ENCODE measurements around the gene AMPD1. TPM values are rescaled to one million over a fixed set of nuclear protein-coding genes. Genes with fewer than 3 reads are reported as not detected.

AMPD1 gene
- total RNA-seq: 8.2 TPM

DNA sequence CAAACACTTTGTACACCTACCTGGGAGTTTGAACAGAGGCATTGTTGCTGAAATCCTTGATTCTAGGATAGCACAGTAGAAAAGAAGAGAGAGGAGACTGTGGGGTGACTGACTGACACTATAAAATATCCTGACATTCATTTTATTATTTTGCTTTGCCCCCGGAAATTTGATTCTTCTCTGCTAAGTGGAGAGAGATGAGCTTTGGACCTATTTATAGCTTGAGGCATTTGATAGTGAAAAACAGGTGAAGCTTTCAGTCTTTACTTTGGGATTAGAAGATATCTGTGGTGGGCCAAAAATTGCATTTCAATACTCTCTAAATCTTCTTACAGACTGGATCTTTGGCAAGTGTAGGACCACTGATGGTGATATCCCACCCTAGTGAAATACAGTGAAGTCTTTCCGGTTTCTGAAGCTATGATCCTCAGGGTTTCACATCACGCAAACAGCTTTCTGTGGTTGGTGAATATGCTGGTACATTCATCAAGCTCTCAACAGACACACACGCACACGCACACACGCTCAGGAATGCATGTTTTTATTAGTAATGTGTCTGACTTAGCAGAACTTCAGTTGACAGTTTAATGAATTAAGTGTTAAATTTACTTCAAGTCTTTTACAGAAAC is at the start of gene AMPD1:
Gene AMPD1 (minus strand): TSS at position 117 of the 629 bp plus-strand sequence. CDS start 75 bp downstream, at position 42.
- no peak for DNase-seq

DNA sequence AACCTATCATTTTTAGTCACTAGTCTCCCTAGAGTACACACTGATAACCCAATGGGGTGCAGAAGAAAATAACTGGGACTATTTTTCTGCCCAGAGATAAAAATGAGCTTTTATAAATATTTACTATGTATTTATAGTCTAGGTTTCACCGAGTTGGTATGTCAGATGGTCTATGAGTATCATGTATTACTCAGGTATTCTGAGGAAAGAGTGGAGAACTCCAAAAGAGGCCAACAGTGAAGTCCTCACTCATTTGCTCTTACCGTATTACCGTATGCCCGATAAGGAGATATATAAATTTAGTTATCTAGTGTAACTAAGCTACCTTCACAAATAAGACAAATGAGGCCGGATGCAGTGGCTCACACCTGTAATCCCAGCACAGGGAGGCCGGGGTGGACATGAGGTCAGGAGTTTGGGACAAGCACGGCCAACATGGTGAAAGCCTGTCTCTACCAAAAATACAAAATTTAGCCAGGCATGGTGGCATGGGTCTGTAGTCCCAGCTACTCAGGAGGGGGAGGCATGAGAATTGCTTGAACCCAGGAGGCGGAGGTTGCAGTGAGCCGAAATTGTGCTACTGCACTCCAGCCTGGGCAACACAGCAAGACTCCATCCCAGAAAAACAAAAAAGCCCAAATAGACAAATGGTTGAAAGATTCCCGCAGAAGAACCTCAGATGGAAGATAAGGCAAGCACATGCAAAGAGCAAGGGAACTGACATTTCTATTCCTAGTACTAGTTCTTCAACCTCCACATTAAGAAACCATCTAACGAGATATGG is 46.8 kb upstream of the AMPD1 start:
- no peak for DNase-seq

DNA sequence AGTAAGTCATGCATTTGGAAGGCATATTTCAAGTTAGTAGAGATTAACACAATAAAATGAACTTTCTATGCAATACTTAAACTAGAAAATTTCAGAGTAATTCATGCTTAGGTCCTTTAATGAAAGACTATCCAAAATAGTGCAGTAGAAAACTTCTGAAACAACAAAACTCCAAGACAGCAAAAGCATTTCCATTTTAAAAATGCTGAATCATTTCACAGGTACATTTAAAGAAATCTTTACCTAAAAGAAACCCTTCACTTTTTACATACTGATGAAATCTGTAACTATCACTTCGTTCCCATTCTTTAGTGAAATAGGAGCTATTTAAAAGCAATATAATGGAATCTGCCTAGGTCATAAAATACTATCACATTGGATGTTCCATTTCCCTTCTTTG is 45.0 kb upstream of the AMPD1 start:
- no peak for DNase-seq

DNA sequence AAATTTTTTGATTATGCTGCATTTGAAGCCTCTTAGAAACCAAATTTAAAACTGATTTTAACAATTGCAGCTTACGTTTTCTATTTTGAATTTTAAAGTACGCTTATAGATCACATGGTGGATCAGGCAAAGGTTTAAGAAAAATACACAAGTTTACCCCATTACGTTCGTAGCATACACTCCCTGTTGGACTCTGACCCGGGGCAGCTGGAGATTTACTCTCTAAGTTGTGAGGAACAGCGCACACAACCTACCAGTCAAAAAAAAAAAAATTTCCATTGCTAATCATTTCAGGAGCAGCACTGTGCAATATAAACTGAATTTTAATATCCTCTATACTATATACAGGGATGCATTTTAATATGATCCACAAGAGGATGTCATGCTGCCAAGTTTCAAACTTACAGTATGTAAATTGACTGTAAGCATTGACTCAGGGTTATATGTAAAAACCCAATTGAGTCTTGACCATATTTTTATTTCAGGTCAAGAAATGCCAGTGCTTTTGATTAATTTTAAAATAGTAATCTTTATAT is 42.0 kb upstream of the AMPD1 start:
- no peak for DNase-seq

GRCh38 chr1:114735479-114735878 is 40.1 kb upstream of the AMPD1 start:
- DNase-seq: no peak

DNA sequence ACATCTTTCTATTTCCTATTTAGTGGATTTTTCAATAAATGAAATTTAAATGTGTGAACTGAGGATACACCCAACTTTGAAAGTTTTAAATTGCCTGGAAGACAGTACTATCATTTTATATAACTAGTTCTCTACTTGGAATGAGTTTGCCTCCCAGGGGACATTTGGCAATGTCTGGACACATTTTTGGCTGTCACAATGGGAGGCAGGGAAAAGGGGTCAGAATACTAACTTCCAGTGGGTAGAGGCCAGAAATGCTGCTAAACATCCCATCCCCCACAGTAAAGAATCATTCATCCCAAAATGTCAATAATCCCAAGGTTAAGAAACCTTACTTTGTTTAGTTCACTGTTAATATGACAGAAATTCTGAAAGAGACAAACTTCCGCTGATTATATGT is 34.4 kb upstream of the AMPD1 start:
- DNase-seq: no peak

DNA sequence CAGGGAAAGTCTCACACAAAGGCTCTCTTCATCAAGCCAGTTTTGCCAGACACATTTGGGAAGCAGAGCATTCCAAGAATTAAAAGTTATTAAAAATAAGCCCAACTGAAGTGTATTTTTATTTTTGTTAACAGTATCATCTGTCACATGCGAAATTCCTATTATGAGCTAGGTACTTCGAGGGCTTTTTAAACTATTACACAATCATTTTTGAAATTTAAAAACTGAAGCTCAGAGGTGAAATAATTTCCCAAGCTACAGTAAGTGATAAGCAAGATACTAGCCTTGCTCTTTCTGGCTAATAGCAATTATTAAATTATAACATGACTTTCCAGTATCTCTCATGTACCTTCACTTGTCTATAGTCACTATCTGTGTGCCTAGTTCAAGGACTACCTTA is 33.2 kb upstream of the AMPD1 start:
- DNase-seq: no peak

GRCh38 chr1:114725230-114725629 is 29.9 kb upstream of the AMPD1 start:
- no peak for DNase-seq

GRCh38 chr1:114723915-114724314 is 28.6 kb upstream of the AMPD1 start:
- DNase-seq: no peak

DNA sequence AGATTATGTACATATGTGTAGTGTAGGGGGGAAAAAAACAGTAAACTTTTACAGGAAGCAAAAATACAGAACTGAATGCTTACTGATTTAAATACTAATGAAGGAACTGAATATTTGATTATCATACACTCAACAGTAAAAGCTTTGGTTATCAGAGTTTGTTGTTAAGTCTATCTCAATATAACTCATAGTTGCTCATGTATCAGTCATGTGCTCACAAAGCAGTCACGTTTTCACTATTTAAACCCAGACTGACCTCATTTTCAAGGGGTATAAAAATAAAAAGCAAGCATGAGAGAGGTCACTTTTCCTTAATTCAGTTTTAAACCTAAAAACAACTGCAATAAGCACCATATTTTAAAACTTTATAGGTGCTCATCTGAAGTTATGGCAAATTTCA is 28.1 kb upstream of the AMPD1 start:
- no peak for DNase-seq

- DNase-seq: no peak
Measured at GRCh38 chr1:114720492-114720891, 25.1 kb upstream of the AMPD1 start.

- no peak for DNase-seq
Measured at GRCh38 chr1:114719424-114719787, 24.1 kb upstream of the AMPD1 start.

- DNase-seq: no peak
Measured at GRCh38 chr1:114718661-114719423, 23.5 kb upstream of the AMPD1 start.

DNA sequence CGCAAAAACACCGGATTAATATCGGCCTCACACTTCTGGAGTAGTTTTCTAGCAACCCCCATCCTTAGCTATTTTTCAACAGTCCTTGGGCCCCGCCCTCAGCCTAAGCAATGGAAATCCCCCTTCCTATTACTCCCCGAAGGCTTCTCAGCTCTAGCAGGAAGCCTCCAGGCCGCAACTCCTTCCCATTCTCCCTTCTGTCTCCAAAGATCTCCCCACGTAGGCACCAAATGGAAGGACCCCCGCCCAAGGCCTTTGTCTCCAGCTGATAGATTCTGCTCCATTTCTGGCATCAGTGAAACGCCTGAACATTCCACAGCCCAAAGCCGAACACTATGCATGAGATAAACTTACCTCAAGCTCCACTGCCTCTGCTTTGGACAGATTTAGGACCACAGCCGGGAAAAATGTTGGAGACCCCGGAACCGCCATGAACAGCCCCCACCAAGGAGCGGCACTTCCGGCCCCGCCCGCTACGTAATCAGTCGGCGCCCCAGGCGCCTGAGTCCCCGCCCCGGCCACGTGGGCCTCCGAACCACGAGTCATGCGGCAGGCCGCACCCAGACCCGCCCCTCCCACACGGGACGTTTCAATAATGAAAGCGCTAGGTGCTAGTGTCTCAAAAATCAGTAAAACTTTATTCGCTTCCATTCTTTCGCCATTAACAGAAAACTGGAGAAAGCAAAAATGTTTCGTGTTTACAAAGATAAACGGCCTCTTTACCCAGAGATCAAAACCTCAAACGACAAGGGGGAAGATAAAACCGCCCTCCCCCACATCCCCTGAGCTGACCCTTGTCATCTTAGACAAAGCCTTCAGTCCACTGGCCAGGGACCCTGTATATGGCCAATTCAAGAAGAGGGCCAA is 21.2 kb upstream of the AMPD1 start, which contains the start of gene NRAS:
Gene NRAS (minus strand): TSS at position 468 of the 867 bp plus-strand sequence. CDS start 611 bp downstream, outside the sequence.
- peak; percentile 87 for DNase-seq

GRCh38 chr1:114715952-114716303 is 20.6 kb upstream of the AMPD1 start:
- no peak for DNase-seq

DNA sequence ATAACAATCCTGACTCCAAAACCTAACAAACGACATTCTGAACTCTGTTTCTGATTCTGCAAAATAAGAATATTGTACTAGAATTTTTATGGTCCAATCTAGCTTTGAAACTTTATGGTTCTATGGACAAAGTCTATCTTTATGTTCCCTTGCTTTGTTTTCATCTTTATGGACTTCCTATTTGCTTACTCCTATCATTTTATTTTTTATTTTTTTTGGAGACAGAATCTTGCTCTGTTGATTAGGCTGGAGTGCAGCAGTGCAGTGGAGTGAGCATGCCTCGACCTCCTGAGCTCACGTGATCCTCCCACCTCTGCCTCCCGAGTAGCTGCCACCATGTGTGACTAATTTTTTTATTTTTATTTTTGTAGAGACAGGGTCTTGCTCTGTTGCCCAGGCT is 17.6 kb upstream of the AMPD1 start:
- DNase-seq: no peak

- no peak for DNase-seq
Measured at GRCh38 chr1:114710360-114710759, 15.0 kb upstream of the AMPD1 start.

DNA sequence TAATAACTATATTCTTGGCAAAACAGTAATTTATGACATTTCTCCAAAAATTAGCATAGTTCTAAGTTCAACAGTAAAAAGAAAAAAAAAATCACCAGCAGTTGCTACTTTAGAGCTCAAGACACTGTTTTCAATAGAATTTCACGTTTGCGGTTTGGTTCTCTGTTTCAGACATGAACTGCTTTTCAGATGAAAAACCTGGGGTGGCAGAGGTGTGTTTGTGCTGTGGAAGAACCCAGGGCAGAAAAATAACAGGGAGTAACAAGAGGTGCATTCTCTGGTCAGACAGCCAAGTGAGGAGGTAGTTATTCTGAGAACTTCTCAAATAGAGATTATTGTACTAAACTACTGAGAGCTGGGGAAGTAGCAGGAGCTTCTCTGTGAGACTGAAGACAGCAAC is 12.3 kb upstream of the AMPD1 start:
- DNase-seq: no peak

- DNase-seq: no peak
Measured at GRCh38 chr1:114703242-114703641, 7.9 kb upstream of the AMPD1 start.

GRCh38 chr1:114702737-114703136 is 7.4 kb upstream of the AMPD1 start:
- DNase-seq: no peak

GRCh38 chr1:114701931-114702330 is 6.6 kb upstream of the AMPD1 start:
- DNase-seq: no peak

DNA sequence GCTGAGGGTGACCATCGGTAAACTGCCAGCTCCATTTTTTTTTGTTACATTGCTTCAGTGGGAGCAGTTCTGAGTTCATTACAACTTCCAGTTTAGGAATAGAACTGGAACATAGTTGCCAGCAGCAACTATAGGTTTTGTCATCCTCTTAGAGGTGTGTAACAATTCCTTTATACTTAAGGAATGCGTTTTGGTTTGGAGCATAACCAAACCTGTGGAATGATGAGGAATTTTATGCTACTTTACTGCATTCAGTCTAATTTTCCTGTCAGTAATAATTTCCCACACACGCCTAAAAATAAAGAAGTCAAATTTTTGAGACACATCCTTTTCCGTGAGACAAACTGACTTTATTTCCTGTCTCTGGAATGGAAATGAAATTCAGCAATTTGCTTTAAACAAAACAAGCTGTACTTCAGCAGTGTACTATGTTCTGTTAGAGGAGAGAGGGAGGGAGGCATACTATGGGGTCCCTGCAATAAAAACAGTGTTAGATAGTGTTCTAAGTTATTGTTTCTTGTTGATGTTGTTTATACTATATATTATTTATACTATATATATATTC is 4.8 kb upstream of the AMPD1 start:
- no peak for DNase-seq

All from skin of body (tissue), 2 donors.